BLaER1 (cell line): ENCODE measurements around the gene ASCC1.
A peak's percentile ranks its signal among the peaks of the same experiment; 100 is the strongest.

ENCODE experiments used
- H3K27ac ChIP-seq: shearing (Covaris generic); formaldehyde crosslinking; 2 replicates; pipeline ENCODE4 v1.8.1; 2022
- H3K27me3 ChIP-seq: shearing (Covaris generic); formaldehyde crosslinking; 2 replicates; pipeline ENCODE4 v1.8.1; 2022
- H3K36me3 ChIP-seq: shearing (Covaris generic); formaldehyde crosslinking; 2 replicates; pipeline ENCODE4 v1.8.1; 2022
- H3K4me1 ChIP-seq: shearing (Covaris generic); formaldehyde crosslinking; 2 replicates; pipeline ENCODE4 v1.8.1; 2022
- H3K4me2 ChIP-seq: shearing (Covaris generic); formaldehyde crosslinking; 2 replicates; pipeline ENCODE4 v1.8.1; 2022
- H3K4me3 ChIP-seq: shearing (Covaris generic); formaldehyde crosslinking; 2 replicates; pipeline ENCODE4 v1.8.1; 2022
- H3K9ac ChIP-seq: shearing (Covaris generic); formaldehyde crosslinking; 2 replicates; pipeline ENCODE4 v1.8.1; 2022
- H3K9me3 ChIP-seq: shearing (Covaris generic); formaldehyde crosslinking; 2 replicates; pipeline ENCODE4 v1.8.1; 2022
- H4K20me1 ChIP-seq: shearing (Covaris generic); formaldehyde crosslinking; 2 replicates; pipeline ENCODE4 v1.8.1; 2022
- Cebpa-rat ChIP-seq: shearing (Covaris generic); IDR thresholded peaks from 2 replicates; pipeline ENCODE4 v1.8.1; 2022

Gene ASCC1

GRCh38 chr10:72106154-72106849 lies 109.8 kb downstream of the ASCC1 start:
- H3K4me1 ChIP-seq, result peaks cover 49% of the 10 kb centered on the region

GRCh38 chr10:72105710-72106109 lies 110.4 kb downstream of the ASCC1 start:
- peaks cover 49% of the 10 kb centered on the region for H3K4me1 ChIP-seq
- no peak overlapping the region for H3K9ac ChIP-seq
- TF ChIP-seq Cebpa-rat, result no peak
- H3K27ac ChIP-seq, result no peak overlapping the region
- H3K27me3 ChIP-seq, result no peaks in the 10 kb centered on the region
- H3K9me3 ChIP-seq, result no peaks in the 10 kb centered on the region
- H4K20me1 ChIP-seq, result no peaks in the 10 kb centered on the region
- no peak overlapping the region for H3K4me2 ChIP-seq
- peaks cover 38% of the 10 kb centered on the region for H3K36me3 ChIP-seq
- no peak overlapping the region for H3K4me3 ChIP-seq

More at GRCh38 chr10:72106154-72106849, 109.8 kb downstream of the ASCC1 start:
- no peak overlapping the region for H3K9ac ChIP-seq
- no peak for TF ChIP-seq Cebpa-rat
- H3K27me3 ChIP-seq, result no peaks in the 10 kb centered on the region
- no peak overlapping the region for H3K4me3 ChIP-seq
- no peaks in the 10 kb centered on the region for H4K20me1 ChIP-seq
- peak overlapping the region; percentile 61 for H3K4me2 ChIP-seq
- no peaks in the 10 kb centered on the region for H3K9me3 ChIP-seq
- H3K36me3 ChIP-seq, result peaks cover 36% of the 10 kb centered on the region
- no peak overlapping the region for H3K27ac ChIP-seq

- Histone ChIP-seq H3K4me3 (no peak overlapping the region), H3K36me3 (peaks cover 39% of the 10 kb centered on the region), H3K9me3 (no peaks in the 10 kb centered on the region), H3K4me2 (no peak overlapping the region), H3K4me1 (peaks cover 49% of the 10 kb centered on the region), H3K27me3 (no peaks in the 10 kb centered on the region), H3K27ac (no peak overlapping the region), H3K9ac (no peak overlapping the region), H4K20me1 (no peaks in the 10 kb centered on the region)
- TF ChIP-seq Cebpa-rat, result no peak
Observed at GRCh38 chr10:72105098-72105475, 111.0 kb downstream of the ASCC1 start.

- Histone ChIP-seq H3K4me2 (no peak overlapping the region), H3K9ac (no peak overlapping the region), H3K4me3 (no peak overlapping the region), H3K4me1 (peaks cover 47% of the 10 kb centered on the region), H4K20me1 (no peaks in the 10 kb centered on the region), H3K27me3 (no peaks in the 10 kb centered on the region), H3K9me3 (no peaks in the 10 kb centered on the region), H3K27ac (no peak overlapping the region), H3K36me3 (peaks cover 41% of the 10 kb centered on the region)
- no peak for TF ChIP-seq Cebpa-rat
Observed at GRCh38 chr10:72104472-72105097, 111.5 kb downstream of the ASCC1 start.

GRCh38 chr10:72099600-72099921 lies 116.5 kb downstream of the ASCC1 start:
- H3K27me3 ChIP-seq, result no peaks in the 10 kb centered on the region
- peaks cover 69% of the 10 kb centered on the region for H3K36me3 ChIP-seq
- H3K4me3 ChIP-seq, result no peak overlapping the region
- H4K20me1 ChIP-seq, result no peaks in the 10 kb centered on the region
- TF ChIP-seq Cebpa-rat, result no peak
- H3K4me2 ChIP-seq, result no peak overlapping the region
- no peak overlapping the region for H3K27ac ChIP-seq
- no peaks in the 10 kb centered on the region for H3K4me1 ChIP-seq
- H3K9ac ChIP-seq, result no peak overlapping the region
- no peaks in the 10 kb centered on the region for H3K9me3 ChIP-seq

- Histone ChIP-seq H4K20me1 (no peaks in the 10 kb centered on the region), H3K36me3 (peaks cover 69% of the 10 kb centered on the region), H3K4me2 (no peak overlapping the region), H3K9ac (no peak overlapping the region), H3K4me3 (no peak overlapping the region), H3K27me3 (no peaks in the 10 kb centered on the region), H3K4me1 (no peaks in the 10 kb centered on the region), H3K27ac (no peak overlapping the region), H3K9me3 (no peaks in the 10 kb centered on the region)
- TF ChIP-seq Cebpa-rat, result no peak
Observed at GRCh38 chr10:72098836-72099599, 117.1 kb downstream of the ASCC1 start.

- Histone ChIP-seq H3K4me1 (no peaks in the 10 kb centered on the region), H3K36me3 (peaks cover 67% of the 10 kb centered on the region), H3K9ac (no peak overlapping the region), H3K4me2 (no peak overlapping the region), H3K27me3 (no peaks in the 10 kb centered on the region), H3K4me3 (no peak overlapping the region), H3K9me3 (no peaks in the 10 kb centered on the region), H4K20me1 (no peaks in the 10 kb centered on the region), H3K27ac (no peak overlapping the region)
- no peak for TF ChIP-seq Cebpa-rat
Observed at GRCh38 chr10:72098301-72098835, 117.7 kb downstream of the ASCC1 start.

- Histone ChIP-seq H3K9ac (no peak overlapping the region), H3K36me3 (peaks cover 63% of the 10 kb centered on the region), H3K27ac (no peak overlapping the region), H4K20me1 (no peaks in the 10 kb centered on the region), H3K27me3 (no peaks in the 10 kb centered on the region), H3K4me2 (no peak overlapping the region), H3K4me3 (no peak overlapping the region), H3K9me3 (no peaks in the 10 kb centered on the region), H3K4me1 (no peaks in the 10 kb centered on the region)
- TF ChIP-seq Cebpa-rat, result no peak
Observed at GRCh38 chr10:72097448-72098300, 118.4 kb downstream of the ASCC1 start.
